ENCODE data around the gene INMT.
A peak's percentile ranks its signal among the peaks of the same experiment; 100 is the strongest.

Gene INMT

DNA sequence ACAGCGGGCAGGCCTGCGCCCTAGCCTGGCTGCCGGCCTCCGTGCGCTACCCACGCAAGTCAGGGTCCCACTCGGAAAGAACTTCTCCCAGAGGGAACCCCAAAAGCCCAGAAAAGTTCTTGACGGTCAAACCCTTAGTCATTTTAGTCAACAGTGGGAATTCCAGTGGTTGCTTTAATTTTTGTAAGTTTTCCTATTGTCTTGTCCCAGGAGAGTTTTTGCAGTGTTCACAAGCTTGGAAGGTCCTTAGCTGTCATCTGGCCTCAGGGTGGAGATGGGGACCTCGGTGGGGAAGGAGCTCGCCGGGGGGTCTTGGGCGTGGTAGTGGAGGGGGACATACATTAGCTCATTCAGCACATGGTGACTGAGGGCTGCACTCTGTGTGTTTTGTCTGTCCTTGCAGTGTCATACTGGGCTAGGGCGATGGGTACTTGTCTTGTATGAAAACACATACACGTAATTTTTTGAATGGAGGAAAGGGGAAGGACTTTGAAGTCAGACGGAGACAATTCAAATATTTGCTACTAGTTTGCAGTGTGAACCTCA, 20.0 kb downstream of the INMT start:
- no peaks in the 10 kb centered on the region for H3K36me3 ChIP-seq (ENCODE audit: insufficient read depth)
- H3K27me3 ChIP-seq (ENCODE audit: insufficient read depth, low read depth): no peaks in the 10 kb centered on the region
- peak overlapping the region; percentile 68 for H3K27ac ChIP-seq
- no peaks in the 10 kb centered on the region for H4K20me1 ChIP-seq (ENCODE audit: insufficient read depth)
- no peak overlapping the region for H3K4me3 ChIP-seq (IDR thresholded peaks at IDR 0.05; ENCODE audit: insufficient read depth, low read depth, low read length)
- H3K4me1 ChIP-seq (ENCODE audit: low read depth, poor library complexity, severe bottlenecking): peaks cover 10% of the 10 kb centered on the region
- H3K4me2 ChIP-seq: peak overlapping the region; percentile 52
- H2AFZ ChIP-seq (ENCODE audit: low read depth): peak overlapping the region; percentile 99
- no peaks in the 10 kb centered on the region for H3K79me2 ChIP-seq (ENCODE audit: insufficient read depth, low read depth)
- no peak for TF ChIP-seq CTCF (conservative IDR thresholded peaks at IDR 0.05; ENCODE audit: low read depth, low read length)
- peak overlapping the region; percentile 84 for H3K9ac ChIP-seq

GRCh38 chr7:30772984-30773383, 21.0 kb downstream of the INMT start:
- H3K27ac ChIP-seq: no peak overlapping the region
- H3K79me2 ChIP-seq (ENCODE audit: insufficient read depth, low read depth): no peaks in the 10 kb centered on the region
- no peak for TF ChIP-seq CTCF (conservative IDR thresholded peaks at IDR 0.05; ENCODE audit: low read depth, low read length)
- H3K9ac ChIP-seq: no peak overlapping the region
- H3K4me2 ChIP-seq: no peak overlapping the region
- H4K20me1 ChIP-seq (ENCODE audit: insufficient read depth): no peaks in the 10 kb centered on the region
- H3K36me3 ChIP-seq (ENCODE audit: insufficient read depth): no peaks in the 10 kb centered on the region
- no peak overlapping the region for H2AFZ ChIP-seq (ENCODE audit: low read depth)
- no peaks in the 10 kb centered on the region for H3K27me3 ChIP-seq (ENCODE audit: insufficient read depth, low read depth)
- H3K4me1 ChIP-seq (ENCODE audit: low read depth, poor library complexity, severe bottlenecking): peaks cover 10% of the 10 kb centered on the region
- H3K4me3 ChIP-seq (IDR thresholded peaks at IDR 0.05; ENCODE audit: insufficient read depth, low read depth, low read length): no peak overlapping the region

GRCh38 chr7:30775992-30776391, 24.1 kb downstream of the INMT start:
- Histone ChIP-seq H3K9ac (no peak overlapping the region), H3K4me1 (ENCODE audit: low read depth, poor library complexity, severe bottlenecking) (peaks cover 7% of the 10 kb centered on the region), H3K27me3 (ENCODE audit: insufficient read depth, low read depth) (no peaks in the 10 kb centered on the region), H4K20me1 (ENCODE audit: insufficient read depth) (no peaks in the 10 kb centered on the region), H3K27ac (no peak overlapping the region), H3K79me2 (ENCODE audit: insufficient read depth, low read depth) (no peaks in the 10 kb centered on the region), H2AFZ (ENCODE audit: low read depth) (no peak overlapping the region), H3K4me3 (IDR thresholded peaks at IDR 0.05; ENCODE audit: insufficient read depth, low read depth, low read length) (no peak overlapping the region), H3K36me3 (ENCODE audit: insufficient read depth) (no peaks in the 10 kb centered on the region), H3K4me2 (no peak overlapping the region)
- TF ChIP-seq CTCF (conservative IDR thresholded peaks at IDR 0.05; ENCODE audit: low read depth, low read length): no peak

- H4K20me1 ChIP-seq (ENCODE audit: insufficient read depth): no peaks in the 10 kb centered on the region
- H3K4me3 ChIP-seq (IDR thresholded peaks at IDR 0.05; ENCODE audit: insufficient read depth, low read depth, low read length): no peak overlapping the region
- H3K79me2 ChIP-seq (ENCODE audit: insufficient read depth, low read depth): no peaks in the 10 kb centered on the region
- no peak overlapping the region for H2AFZ ChIP-seq (ENCODE audit: low read depth)
- H3K36me3 ChIP-seq (ENCODE audit: insufficient read depth): peaks cover 3% of the 10 kb centered on the region; the same call in 1 of the 2 replicates
- no peak for TF ChIP-seq CTCF (conservative IDR thresholded peaks at IDR 0.05; ENCODE audit: low read depth, low read length)
- H3K27ac ChIP-seq: no peak overlapping the region
- no peak overlapping the region for H3K4me2 ChIP-seq
- H3K4me1 ChIP-seq (ENCODE audit: low read depth, poor library complexity, severe bottlenecking): peaks cover 7% of the 10 kb centered on the region
- H3K27me3 ChIP-seq (ENCODE audit: insufficient read depth, low read depth): no peaks in the 10 kb centered on the region
- H3K9ac ChIP-seq: no peak overlapping the region
Measured at GRCh38 chr7:30776971-30777370, 25.0 kb downstream of the INMT start.

Measured in KMS-11 (cell line).